K562 (cell line): Measurements from ENCODE around the gene PAX5. TPM values are rescaled to one million over a fixed set of nuclear protein-coding genes. Genes with fewer than 3 reads are reported as not detected.

Experiments used
- ATAC-seq: fragments of 200-7000 bp; cut with Tn5 transposase; 3 replicates; pipeline ENCODE4 v1.9.1; 2020; ENCODE audit warnings: moderate library complexity
- BruUV-seq: library from RNA; stranded (reverse); fragments of 400-500 nt; replicated peaks from 2 replicates; lab custom pipeline; 2021; lab: Mats Ljungman, UMichigan
- CTCF ChIA-PET: fragments of 300-600 bp; formaldehyde crosslinking; extraction: SDS; loops from one replicate; lab custom pipeline; 2021; ENCODE audit warnings: low intra/inter-chr PET ratio; lab: Yijun Ruan, JAX
- POLR2A ChIA-PET: fragments of 300-600, 350-650 bp; sonication (Branson Sonifier 250); formaldehyde crosslinking; extraction: SDS; loops from one replicate; lab custom pipeline; 2021; ENCODE audit warnings: antibody characterized with exemption, inconsistent platforms; lab: Yijun Ruan, JAX
- DNase-seq, 4 experiments: peaks; one replicate each; pipeline versions ENCODE4 v3.0.0 to v3.0.0-alpha.2; 2011 to 2018; ENCODE audit warnings: low spot score in 3 of 4, mixed read lengths in 3 of 4; ENCODE audit errors: extremely low read depth in 1 of 4
- FAIRE-seq: peaks from 2 replicates; lab custom pipeline; 2011; peaks lifted over from hg19 to GRCh38; lab: Jason Lieb, UNC
- H2AFZ ChIP-seq: 2 replicates; pipeline ENCODE4 v1.6.0; 2011; ENCODE audit warnings: low read depth, low read length, control low read depth, inconsistent platforms
- H3K27ac ChIP-seq: fragments of 200-600 bp; 3 replicates; pipeline ENCODE4 v1.8.0; 2011; ENCODE audit warnings: low read depth, mild to moderate bottlenecking, control low read depth, inconsistent platforms, low read length, moderate library complexity, mixed read lengths; ENCODE audit errors: extremely low read depth
- H3K27me3 ChIP-seq, 2 experiments: fragments of 300-600 bp in 1 of 2; 2 replicates in 1 of 2; 3 replicates in 1 of 2; pipeline versions ENCODE4 v1.6.0 to v1.8.0; 2011; ENCODE audit warnings: inconsistent platforms in 2 of 2, low read length in 2 of 2, mild to moderate bottlenecking in 1 of 2, mixed read lengths in 1 of 2, moderate library complexity in 1 of 2; ENCODE audit not compliant: control insufficient read depth in 2 of 2, insufficient read depth in 2 of 2
- H3K36me3 ChIP-seq: fragments of 300-600 bp; 3 replicates; pipeline ENCODE4 v1.8.0; 2011; ENCODE audit warnings: mild to moderate bottlenecking, low read length, inconsistent platforms; ENCODE audit not compliant: control insufficient read depth, insufficient read depth
- H3K4me1 ChIP-seq, 2 experiments: fragments of 200-600 bp in 1 of 2; replicated peaks in 1 of 2; 2 replicates in 1 of 2; 3 replicates in 1 of 2; pipeline versions ENCODE4 v1.5.1 to v1.8.0; 2011; ENCODE audit warnings: inconsistent platforms in 2 of 2, low read length in 2 of 2, mild to moderate bottlenecking in 1 of 2, mixed read lengths in 1 of 2, moderate library complexity in 1 of 2; ENCODE audit not compliant: control insufficient read depth in 2 of 2, insufficient read depth in 2 of 2
- H3K4me2 ChIP-seq: 2 replicates; pipeline ENCODE4 v1.6.1; 2011; ENCODE audit warnings: low read length, control low read depth, inconsistent platforms, mixed read lengths; ENCODE audit not compliant: insufficient read depth
- H3K4me3 ChIP-seq: fragments of 200-600 bp; sonication (generic), shearing (Covaris generic); 2 replicates; pipeline ENCODE4 v1.5.1; 2016; ENCODE audit warnings: control low read depth, inconsistent platforms
- H3K79me2 ChIP-seq: fragments of 200-600 bp; 3 replicates; pipeline ENCODE4 v1.8.0; 2011; ENCODE audit warnings: low read length, inconsistent platforms; ENCODE audit not compliant: control insufficient read depth, insufficient read depth
- H3K9ac ChIP-seq, 2 experiments: 2 replicates each; pipeline versions ENCODE4 v1.6.0 to v1.6.1; 2011; ENCODE audit warnings: low read depth in 2 of 2, low read length in 2 of 2, control low read depth in 1 of 2, inconsistent platforms in 1 of 2, mild to moderate bottlenecking in 1 of 2, mixed read lengths in 1 of 2; ENCODE audit not compliant: insufficient read depth in 1 of 2
- H3K9me1 ChIP-seq: one replicate; pipeline ENCODE4 v1.6.0; 2011; ENCODE audit warnings: inconsistent platforms, mild to moderate bottlenecking, low read length, moderate library complexity; ENCODE audit not compliant: control insufficient read depth, insufficient read depth
- H3K9me3 ChIP-seq: replicated peaks from 2 replicates; pipeline ENCODE4 v1.5.1; 2011; ENCODE audit warnings: low read depth, low read length, inconsistent platforms; ENCODE audit not compliant: control insufficient read depth, insufficient read depth
- H4K20me1 ChIP-seq: replicated peaks from 2 replicates; pipeline ENCODE4 v1.6.1; 2011; ENCODE audit warnings: low read length, inconsistent platforms, mixed read lengths; ENCODE audit not compliant: control insufficient read depth, insufficient read depth
- FOXA3 ChIP-seq, 2 experiments: fragments of 450-650 bp in 1 of 2; sonication (generic) in 1 of 2; formaldehyde crosslinking; IDR thresholded peaks in 1 of 2; conservative IDR thresholded peaks in 1 of 2; 2 replicates each; pipeline versions ENCODE4 v1.4.0 to v1.8.0; 2020 to 2022; ENCODE audit warnings: mild to moderate bottlenecking in 2 of 2, missing genetic modification reagents in 1 of 2
- ZNF12 ChIP-seq: sonication (generic); formaldehyde crosslinking; IDR thresholded peaks from 2 replicates; pipeline ENCODE4 v1.4.0; 2020; ENCODE audit warnings: mild to moderate bottlenecking, missing genetic modification reagents
- WGBS: fragments of 100-300 bp; shearing (Covaris generic); methylation state at CpG from one replicate; pipeline ENCODE4 v1.1.6; 2016; ENCODE audit warnings: low coverage, mixed read lengths; ENCODE audit not compliant: insufficient coverage; ENCODE audit errors: missing lambda C conversion rate; 5-methylcytosine and 5-hydroxymethylcytosine counted together
- in situ Hi-C: fragments of 300-500 bp; cut with MboI; formaldehyde crosslinking; loops from 4 replicates; pipeline ENCODE4 v1.15.0; 2018; ENCODE audit warnings: inconsistent platforms, mixed read lengths
- intact Hi-C: fragments of 100-400 bp; cut with micrococcal nuclease; formaldehyde crosslinking; loops from 2 replicates; pipeline ENCODE4 v1.14.2; 2022
- polyA plus RNA-seq, 8 experiments: library from polyadenylated mRNA; depleted of rRNA in 4 of 8; stranded (reverse) in 5 of 8; unstranded in 3 of 8; fragments of >200 nt; fragmentation: Nextera tagmentation in 2 of 8; fragmentation: Illumina TruSeq in 1 of 8; extraction: Ambion mirVana in 2 of 8; extraction: Trizol in 1 of 8; gene quantifications; 2 replicates each; pipeline versions ENCODE4 v1.2.1 to v1.2.3, GENCODE V29; 2011 to 2014; ENCODE audit warnings: inconsistent platforms in 1 of 8, missing spikeins in 1 of 8
- total RNA-seq, 7 experiments: library from RNA; depleted of rRNA in 6 of 7; stranded (reverse); fragments of >200 nt in 6 of 7; fragmentation: Illumina TruSeq in 2 of 7; extraction: Trizol in 2 of 7; gene quantifications; 2 replicates each; pipeline versions ENCODE4 v1.2.1 to v1.2.3, GENCODE V29; 2011 to 2021; ENCODE audit warnings: low replicate concordance in 1 of 7
- TF ChIP-seq, protein P1 (sequence below): fragments of 450-650 bp; IDR thresholded peaks from one replicate; pipeline ENCODE4 v1.6.1; 2018; ENCODE audit warnings: mild to moderate bottlenecking, moderate library complexity; ENCODE audit not compliant: partially characterized antibody

PAX5 gene
- total and polyA plus RNA-seq, 9 of the 15 experiments (the other 6 are each of a cell fraction or from before 2014, with no cell fraction given): 0.03 to 0.09 TPM; not detected in 7

DNA sequence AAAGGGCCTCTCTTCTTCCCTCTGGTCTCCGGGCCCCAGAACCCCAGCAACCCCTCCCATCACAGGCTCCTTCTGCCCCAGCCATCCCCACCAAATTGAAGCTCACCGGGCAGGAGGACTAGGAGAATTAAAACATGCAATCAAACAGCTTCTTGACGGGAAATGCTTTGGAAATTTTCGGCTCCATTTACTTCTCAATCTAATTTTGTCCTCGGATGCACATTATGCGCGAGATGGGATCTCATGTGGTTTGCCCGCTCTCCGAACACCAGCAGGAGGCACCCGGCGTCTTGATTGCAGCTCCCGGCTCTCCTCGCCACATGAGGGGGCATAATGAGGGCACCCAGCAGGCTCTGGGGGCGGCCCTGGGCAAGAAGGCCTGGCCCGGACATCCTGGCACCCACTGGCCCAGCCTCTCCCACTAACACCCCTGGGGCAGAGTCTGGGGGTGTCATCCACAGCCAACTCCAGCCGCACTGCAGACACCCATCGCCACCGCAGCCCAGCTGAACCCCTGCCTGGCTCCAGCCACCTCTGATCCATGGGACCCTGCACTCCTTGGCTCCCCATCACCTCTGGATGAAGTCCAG, 135.5 kb downstream of the PAX5 start:
- TF ChIP-seq, protein P1, sequence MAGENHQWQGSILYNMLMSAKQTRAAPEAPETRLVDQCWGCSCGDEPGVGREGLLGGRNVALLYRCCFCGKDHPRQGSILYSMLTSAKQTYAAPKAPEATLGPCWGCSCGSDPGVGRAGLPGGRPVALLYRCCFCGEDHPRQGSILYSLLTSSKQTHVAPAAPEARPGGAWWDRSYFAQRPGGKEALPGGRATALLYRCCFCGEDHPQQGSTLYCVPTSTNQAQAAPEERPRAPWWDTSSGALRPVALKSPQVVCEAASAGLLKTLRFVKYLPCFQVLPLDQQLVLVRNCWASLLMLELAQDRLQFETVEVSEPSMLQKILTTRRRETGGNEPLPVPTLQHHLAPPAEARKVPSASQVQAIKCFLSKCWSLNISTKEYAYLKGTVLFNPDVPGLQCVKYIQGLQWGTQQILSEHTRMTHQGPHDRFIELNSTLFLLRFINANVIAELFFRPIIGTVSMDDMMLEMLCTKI: no peak
- TF ChIP-seq ZNF12 (CRISPR knock-in tag) (no peak), FOXA3 (CRISPR knock-in tag; conservative IDR thresholded peaks at IDR 0.05 in 1 of 2, IDR thresholded peaks at IDR 0.05 in 1 of 2) (no peak)
- intact Hi-C loops: no loop called here
- Histone ChIP-seq H2AFZ (no peak overlapping the region), H3K4me1 (no peaks in the 10 kb centered on the region), H3K9me1 (no peaks in the 10 kb centered on the region), H3K79me2 (no peaks in the 10 kb centered on the region), H4K20me1 (0 out of 2 replicates have a peak, but pooled peaks cover 3% of the 10 kb centered on the region), H3K4me2 (no peak overlapping the region), H3K9me3 (no peaks in the 10 kb centered on the region), H3K36me3 (no peaks in the 10 kb centered on the region), H3K9ac (no peak overlapping the region; a peak in 1 of 4 replicates), H3K4me3 (no peak overlapping the region), H3K27me3 (peaks cover 4 to 52% of the 10 kb centered on the region in 2 experiments), H3K27ac (no peak overlapping the region)
- ATAC-seq (no peak), FAIRE-seq (no peak), DNase-seq (no peak)
- in situ Hi-C loops: no loop called here
- CTCF ChIA-PET: no interaction called here
- WGBS: 2% methylated on average over 16 of the region's 18 CpGs
- POLR2A ChIA-PET: no interaction called here
- no TSS peak for BruUV-seq
